ENCODE results near the gene KLHL13.

GRCh38 chrX:117969328-117969727 lies 147.3 kb downstream of the KLHL13 start:
- TF ChIP-seq REST (IDR thresholded peaks at IDR 0.05; ENCODE audit: insufficient read depth in 1 of 2, low read depth in 2 of 2, low read length in 1 of 2) (no peak), CTCF (IDR thresholded peaks at IDR 0.05) (no peak), TCF7L2 (IDR thresholded peaks at IDR 0.05; ENCODE audit: low read depth, low read length) (no peak), POLR2AphosphoS5 (IDR thresholded peaks at IDR 0.05; ENCODE audit: low read depth, low read length) (no peak), SIN3A (IDR thresholded peaks at IDR 0.05; ENCODE audit: borderline replicate concordance, insufficient read depth, low read depth, low read length) (no peak)
